ENCODE data around the gene DLX1. TPM values are rescaled to one million over a fixed set of nuclear protein-coding genes. Genes with fewer than 3 reads are reported as not detected.

The DLX1 gene
- total and polyA plus RNA-seq, 2 donors (not counting 1 experiment from before 2014, with no cell fraction given), result 0.09 TPM; not detected in 1

DNA sequence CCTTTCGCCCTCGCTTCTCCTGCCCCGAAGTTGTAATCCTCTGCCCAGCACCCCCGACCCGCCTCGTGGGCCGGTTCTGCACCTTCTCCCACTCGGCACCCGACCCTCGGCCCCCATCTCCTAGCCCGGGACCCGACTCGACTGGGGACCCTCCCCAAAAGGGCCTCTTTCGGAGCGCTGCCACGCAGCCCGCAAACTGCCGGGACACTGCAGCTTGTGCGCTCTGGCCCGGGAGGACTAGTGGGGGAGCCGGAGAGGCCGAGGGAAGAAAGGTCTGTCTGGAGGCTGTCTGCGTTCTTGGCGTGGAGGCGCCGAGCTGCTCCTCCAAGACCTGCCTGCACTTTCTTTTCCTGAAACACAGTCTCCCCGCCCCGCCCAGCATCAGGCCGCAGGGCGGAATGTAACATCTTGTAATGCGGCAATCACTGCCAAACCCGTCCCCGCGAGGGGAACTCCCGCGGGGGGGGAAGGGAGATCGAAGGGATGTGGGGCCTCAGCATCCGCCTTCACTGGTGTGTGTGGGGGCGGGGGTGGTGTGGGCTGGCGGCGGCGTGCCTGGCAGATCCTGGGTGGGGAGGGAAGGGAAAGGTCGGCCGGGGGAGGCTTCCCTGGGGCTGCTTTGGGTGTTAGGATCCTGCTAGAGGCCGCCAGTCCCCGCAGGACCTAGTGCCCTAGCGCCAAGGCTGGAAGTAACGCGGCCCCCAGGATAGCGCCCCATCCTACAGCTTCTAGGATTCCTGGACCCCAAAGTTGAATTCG is 10.0 kb downstream of the DLX1 start:
- Histone ChIP-seq H3K27me3 (ENCODE audit: control insufficient read depth, insufficient read depth, low read length) (peaks cover 39% of the 10 kb centered on the region), H3K79me2 (ENCODE audit: control insufficient read depth, insufficient read depth, low read length) (no peaks in the 10 kb centered on the region), H3K4me1 (ENCODE audit: control insufficient read depth, extremely low read depth, insufficient read depth, low read length) (peaks cover 16% of the 10 kb centered on the region), H3K36me3 (ENCODE audit: control insufficient read depth, insufficient read depth, low read length) (no peaks in the 10 kb centered on the region), H2AFZ (ENCODE audit: low read length) (peak overlapping the region; percentile 73), H3K4me2 (ENCODE audit: extremely low read depth, insufficient read depth, low read length) (peak overlapping the region; percentile 99), H3K9ac (ENCODE audit: insufficient read depth, low read length) (peak overlapping the region; percentile 40), H3K4me3 (replicated peaks in 1 of 4; ENCODE audit: control extremely low read depth in 1 of 4, insufficient read depth in 1 of 4, low read depth in 3 of 4, low read length in 4 of 4) (peak overlapping the region; percentile 47 to 66 (median 55)), H3K9me3 (ENCODE audit: control insufficient read depth, insufficient read depth, low read depth, low read length) (no peaks in the 10 kb centered on the region), H4K20me1 (ENCODE audit: control insufficient read depth, extremely low read depth, insufficient read depth, low read length) (no peaks in the 10 kb centered on the region), H3K27ac (ENCODE audit: insufficient read depth, low read length) (no peak overlapping the region)
- DNase-seq (ENCODE audit: low read depth in 2 of 2), result peak; percentile 51 to 68
- TF ChIP-seq CTCF (conservative IDR thresholded peaks at IDR 0.05 in 1 of 2, IDR thresholded peaks at IDR 0.05 in 1 of 2; ENCODE audit: low read depth in 1 of 2, low read length in 2 of 2) (no peak), EZH2 (IDR thresholded peaks at IDR 0.05; ENCODE audit: low read length, missing control alignments) (no peak)

DNA sequence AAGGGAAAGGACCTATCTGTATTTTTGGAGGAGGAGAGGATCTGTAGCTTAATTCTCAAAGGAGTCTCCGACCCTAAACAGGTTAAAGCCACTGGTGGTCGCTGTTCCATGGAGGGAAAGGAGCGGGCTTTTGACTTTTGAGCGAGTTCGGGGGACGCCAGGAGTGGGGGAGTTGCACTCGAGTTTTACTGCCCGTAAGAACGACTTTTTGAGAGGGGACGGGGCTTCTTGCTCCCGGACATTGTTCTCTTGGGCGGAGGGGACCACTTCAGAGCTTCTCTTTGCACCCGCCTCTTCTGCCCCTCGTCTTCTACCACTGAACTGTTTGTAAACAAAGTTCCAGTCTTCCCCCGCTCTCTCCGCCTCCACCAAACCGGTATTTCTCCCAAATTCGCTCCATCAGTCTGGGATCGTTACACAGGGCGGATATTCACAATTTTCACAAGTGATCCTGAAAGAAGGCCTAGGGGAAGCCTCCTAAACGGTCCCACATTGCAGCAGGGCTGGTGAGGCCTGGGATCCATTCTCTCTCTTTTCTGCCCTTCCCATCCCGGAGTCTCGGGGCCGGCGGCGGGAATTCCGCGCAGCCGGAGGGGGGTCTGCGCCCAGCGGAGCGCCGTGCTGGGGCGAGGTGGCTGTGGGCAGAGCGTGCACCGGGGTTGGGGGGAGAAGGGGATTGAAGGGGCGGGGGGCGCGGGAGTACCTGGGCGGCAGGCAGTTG is 10.8 kb downstream of the DLX1 start:
- Histone ChIP-seq H3K9me3 (ENCODE audit: control insufficient read depth, insufficient read depth, low read depth, low read length) (no peaks in the 10 kb centered on the region), H3K4me3 (replicated peaks in 1 of 4; ENCODE audit: control extremely low read depth in 1 of 4, insufficient read depth in 1 of 4, low read depth in 3 of 4, low read length in 4 of 4) (peak overlapping the region in 3 of 4 experiments; percentile 16 to 61 (median 47)), H3K27me3 (ENCODE audit: control insufficient read depth, insufficient read depth, low read length) (peaks cover 33% of the 10 kb centered on the region), H3K9ac (ENCODE audit: insufficient read depth, low read length) (peak overlapping the region; percentile 8), H3K79me2 (ENCODE audit: control insufficient read depth, insufficient read depth, low read length) (no peaks in the 10 kb centered on the region), H3K36me3 (ENCODE audit: control insufficient read depth, insufficient read depth, low read length) (no peaks in the 10 kb centered on the region), H3K27ac (ENCODE audit: insufficient read depth, low read length) (no peak overlapping the region), H3K4me2 (ENCODE audit: extremely low read depth, insufficient read depth, low read length) (peak overlapping the region; percentile 93), H4K20me1 (ENCODE audit: control insufficient read depth, extremely low read depth, insufficient read depth, low read length) (no peaks in the 10 kb centered on the region), H3K4me1 (ENCODE audit: control insufficient read depth, extremely low read depth, insufficient read depth, low read length) (peaks cover 16% of the 10 kb centered on the region), H2AFZ (ENCODE audit: low read length) (peak overlapping the region; percentile 26)
- no peak for DNase-seq (ENCODE audit: low read depth in 2 of 2)
- TF ChIP-seq EZH2 (IDR thresholded peaks at IDR 0.05; ENCODE audit: low read length, missing control alignments), result peak; percentile 26
- TF ChIP-seq CTCF (conservative IDR thresholded peaks at IDR 0.05 in 1 of 2, IDR thresholded peaks at IDR 0.05 in 1 of 2; ENCODE audit: low read depth in 1 of 2, low read length in 2 of 2), result peak in 1 of 2 donors; percentile 29

All from fibroblast of lung (primary cell).